ENCODE results near the gene ARMC9. TPM values are rescaled to one million over a fixed set of nuclear protein-coding genes. Genes with fewer than 3 reads are reported as not detected.

ARMC9 gene
- total RNA-seq, 1 experiment from 2014 or later, result 42.7 TPM

- DNase-seq (ENCODE audit: low read depth, low spot score) (no peak), ATAC-seq (no peak)
- no TSS peak for BruUV-seq (replicated peaks)
- TF ChIP-seq TCF7L2 (IDR thresholded peaks at IDR 0.05; ENCODE audit: low read depth, low read length) (no peak), CTCF (IDR thresholded peaks at IDR 0.05) (no peak), REST (IDR thresholded peaks at IDR 0.05; ENCODE audit: insufficient read depth in 1 of 2, low read depth in 2 of 2, low read length in 1 of 2) (no peak), POLR2AphosphoS5 (IDR thresholded peaks at IDR 0.05; ENCODE audit: low read depth, low read length) (no peak), SIN3A (IDR thresholded peaks at IDR 0.05; ENCODE audit: borderline replicate concordance, insufficient read depth, low read depth, low read length) (no peak)
- in situ Hi-C loops (cut with HindIII; ENCODE audit: low pct_unique_long_range_greater_than_20kb, low sequenced_read_pairs) (no loop called here), intact Hi-C loops (cut with micrococcal nuclease; ENCODE audit: unreplicated experiment) (no loop called here)
- H3K27me3 ChIP-seq (ENCODE audit: control insufficient read depth, insufficient read depth, low read length), result no peaks in the 10 kb centered on the region
- ChIA-PET CTCF (no interaction called here), POLR2A (no interaction called here)
- H3K9me3 ChIP-seq (ENCODE audit: control insufficient read depth, insufficient read depth, low read depth, low read length), result no peaks in the 10 kb centered on the region
- H3K36me3 ChIP-seq (ENCODE audit: control insufficient read depth, insufficient read depth, low read length), result no peaks in the 10 kb centered on the region
- no peak overlapping the region for H3K27ac ChIP-seq (ENCODE audit: low read length)
- no peaks in the 10 kb centered on the region for H3K4me1 ChIP-seq (ENCODE audit: control insufficient read depth, insufficient read depth, low read length)
- no peak overlapping the region for H3K4me3 ChIP-seq (ENCODE audit: low read depth in 2 of 2, low read length in 2 of 2)
Observed at GRCh38 chr2:231284296-231284695, 85.9 kb downstream of the ARMC9 start.

- in situ Hi-C loops (cut with HindIII; ENCODE audit: low pct_unique_long_range_greater_than_20kb, low sequenced_read_pairs), result no loop called here
- intact Hi-C loops (cut with micrococcal nuclease; ENCODE audit: unreplicated experiment), result no loop called here
- POLR2A ChIA-PET, result no interaction called here
- H3K27me3 ChIP-seq (ENCODE audit: control insufficient read depth, insufficient read depth, low read length), result no peaks in the 10 kb centered on the region
- TF ChIP-seq POLR2AphosphoS5 (IDR thresholded peaks at IDR 0.05; ENCODE audit: low read depth, low read length) (no peak), CTCF (IDR thresholded peaks at IDR 0.05) (no peak)
- H3K36me3 ChIP-seq (ENCODE audit: control insufficient read depth, insufficient read depth, low read length), result no peaks in the 10 kb centered on the region
- no TSS peak for BruUV-seq (replicated peaks)
- H3K27ac ChIP-seq (ENCODE audit: low read length), result no peak overlapping the region
- no peaks in the 10 kb centered on the region for H3K9me3 ChIP-seq (ENCODE audit: control insufficient read depth, insufficient read depth, low read depth, low read length)
- no peaks in the 10 kb centered on the region for H3K4me1 ChIP-seq (ENCODE audit: control insufficient read depth, insufficient read depth, low read length)
- ATAC-seq (peak; percentile 58; the same call in 1 of the 2 replicates), DNase-seq (ENCODE audit: low read depth, low spot score) (no peak)
- CTCF ChIA-PET, result no interaction called here
- no peak overlapping the region for H3K4me3 ChIP-seq (ENCODE audit: low read depth in 2 of 2, low read length in 2 of 2)
Observed at GRCh38 chr2:231286964-231287363, 88.5 kb downstream of the ARMC9 start.

GRCh38 chr2:231287696-231288095 lies 89.3 kb downstream of the ARMC9 start:
- TF ChIP-seq CTCF (IDR thresholded peaks at IDR 0.05), result no peak
- TF ChIP-seq SIN3A (IDR thresholded peaks at IDR 0.05; ENCODE audit: borderline replicate concordance, insufficient read depth, low read depth, low read length), result no peak
- no peak for TF ChIP-seq TCF7L2 (IDR thresholded peaks at IDR 0.05; ENCODE audit: low read depth, low read length)
- no peak for TF ChIP-seq POLR2AphosphoS5 (IDR thresholded peaks at IDR 0.05; ENCODE audit: low read depth, low read length)
- no peak for TF ChIP-seq REST (IDR thresholded peaks at IDR 0.05; ENCODE audit: insufficient read depth in 1 of 2, low read depth in 2 of 2, low read length in 1 of 2)
- Histone ChIP-seq H3K36me3 (ENCODE audit: control insufficient read depth, insufficient read depth, low read length) (no peaks in the 10 kb centered on the region), H3K9me3 (ENCODE audit: control insufficient read depth, insufficient read depth, low read depth, low read length) (no peaks in the 10 kb centered on the region), H3K4me1 (ENCODE audit: control insufficient read depth, insufficient read depth, low read length) (no peaks in the 10 kb centered on the region), H3K4me3 (ENCODE audit: low read depth in 2 of 2, low read length in 2 of 2) (no peak overlapping the region), H3K27ac (ENCODE audit: low read length) (no peak overlapping the region), H3K27me3 (ENCODE audit: control insufficient read depth, insufficient read depth, low read length) (no peaks in the 10 kb centered on the region)
- in situ Hi-C loops (cut with HindIII; ENCODE audit: low pct_unique_long_range_greater_than_20kb, low sequenced_read_pairs), result no loop called here
- ChIA-PET CTCF (no interaction called here), POLR2A (no interaction called here)
- intact Hi-C loops (cut with micrococcal nuclease; ENCODE audit: unreplicated experiment), result no loop called here
- no peak for ATAC-seq
- DNase-seq (ENCODE audit: low read depth, low spot score), result no peak
- no TSS peak for BruUV-seq (replicated peaks)
